ENCODE measurements around the gene INMT.
"Not testable (repeated sequence)": the region's sequence is repeated elsewhere in the genome, so short reads cannot be mapped to it uniquely, and the experiment has no call there.

INMT gene

DNA sequence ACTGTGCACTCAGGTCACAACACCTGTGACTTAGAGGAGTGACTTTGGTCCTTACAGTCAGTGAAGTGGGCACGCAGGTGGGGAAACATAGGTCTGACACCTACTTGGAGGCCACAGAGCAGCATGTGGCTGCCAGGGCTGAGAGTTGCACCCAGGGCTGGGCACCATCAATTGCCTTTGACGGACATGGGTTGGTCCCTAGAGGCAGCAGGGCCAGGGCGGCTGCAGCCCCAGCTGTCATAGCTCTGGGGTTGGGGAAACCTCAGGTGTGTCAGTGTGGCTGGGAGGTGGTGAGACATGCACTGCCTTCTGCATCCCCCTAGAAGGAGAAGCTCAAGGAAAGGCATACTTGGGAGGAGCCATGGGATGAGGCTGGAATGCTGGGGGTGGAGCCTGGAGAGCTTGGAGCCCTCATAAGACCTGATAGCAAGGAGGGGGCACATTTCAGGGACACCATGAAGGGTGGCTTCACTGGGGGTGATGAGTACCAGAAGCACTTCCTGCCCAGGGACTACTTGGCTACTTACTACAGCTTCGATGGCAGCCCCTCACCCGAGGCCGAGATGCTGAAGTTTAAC, at the start of gene INMT:
TSS of gene INMT (plus strand) at position 440 of the 578 bp plus-strand sequence. CDS start at position 456, 16 bp downstream.
- DNase-seq (ENCODE audit: low spot score), result no peak

- no peak for DNase-seq (ENCODE audit: low spot score)
Observed at GRCh38 chr7:30702200-30702599, 49.7 kb upstream of the INMT start.

DNA sequence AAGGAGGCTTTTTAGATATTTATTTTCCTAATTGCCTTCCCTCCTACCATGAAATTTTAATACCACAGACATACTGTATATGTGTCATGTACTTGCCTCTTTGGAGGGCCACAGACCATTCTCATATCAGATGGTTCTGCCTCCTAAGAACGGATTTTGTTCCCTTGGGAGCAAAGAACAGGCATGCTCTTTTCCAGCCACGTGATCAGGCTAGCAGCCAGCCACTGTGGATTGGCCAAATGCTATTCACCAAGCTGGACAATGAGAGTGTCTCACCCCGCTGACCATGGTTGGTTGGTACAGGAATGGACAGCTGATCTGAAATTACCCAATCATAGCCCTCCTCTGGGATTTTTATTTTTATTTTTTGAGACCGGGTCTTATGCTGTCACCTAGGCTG, 48.2 kb upstream of the INMT start:
- no peak for DNase-seq (ENCODE audit: low spot score)

DNA sequence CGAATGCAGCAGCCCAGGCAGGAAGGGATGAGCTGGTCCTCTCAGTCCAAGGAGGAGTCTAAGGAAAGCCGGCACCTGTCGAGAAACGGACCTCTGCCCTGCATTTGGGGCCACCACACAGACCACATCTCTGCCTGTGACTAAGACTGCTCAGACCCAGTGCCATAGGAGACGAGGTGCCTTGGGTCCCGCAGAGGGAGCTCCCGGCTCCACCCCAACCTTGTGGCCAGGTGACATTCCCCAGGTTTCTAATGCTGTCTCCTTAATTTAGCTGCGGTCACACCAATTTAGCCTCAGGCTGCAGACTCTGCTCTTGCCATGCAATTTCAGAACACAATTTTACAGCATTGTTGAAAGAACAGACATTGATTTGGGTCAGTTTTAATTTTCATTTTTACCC, 46.9 kb upstream of the INMT start:
- DNase-seq (ENCODE audit: low spot score), result no peak

DNA sequence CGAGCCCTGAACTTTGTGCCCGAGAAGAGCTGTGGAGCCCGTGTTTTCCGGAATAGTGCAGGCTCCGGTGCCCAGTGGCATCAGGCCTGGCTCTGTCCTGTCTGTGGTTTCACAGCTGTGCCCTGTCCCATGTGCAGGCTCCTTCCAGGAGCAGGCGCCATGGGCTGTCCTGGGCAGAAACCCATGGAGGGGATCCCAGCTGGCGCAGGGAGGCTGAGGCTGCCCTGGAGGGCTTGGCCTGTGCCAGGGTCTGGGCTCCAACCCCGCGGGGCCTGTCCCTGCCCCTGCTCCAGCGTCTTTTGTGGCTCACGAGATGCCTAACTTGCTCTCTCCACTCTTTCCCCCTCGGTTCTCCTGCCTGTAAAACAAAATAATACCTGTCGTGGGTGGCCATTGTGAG, 46.3 kb upstream of the INMT start:
- no peak for DNase-seq (ENCODE audit: low spot score)

GRCh38 chr7:30706316-30706715, 45.6 kb upstream of the INMT start:
- DNase-seq (ENCODE audit: low spot score), result no peak

DNA sequence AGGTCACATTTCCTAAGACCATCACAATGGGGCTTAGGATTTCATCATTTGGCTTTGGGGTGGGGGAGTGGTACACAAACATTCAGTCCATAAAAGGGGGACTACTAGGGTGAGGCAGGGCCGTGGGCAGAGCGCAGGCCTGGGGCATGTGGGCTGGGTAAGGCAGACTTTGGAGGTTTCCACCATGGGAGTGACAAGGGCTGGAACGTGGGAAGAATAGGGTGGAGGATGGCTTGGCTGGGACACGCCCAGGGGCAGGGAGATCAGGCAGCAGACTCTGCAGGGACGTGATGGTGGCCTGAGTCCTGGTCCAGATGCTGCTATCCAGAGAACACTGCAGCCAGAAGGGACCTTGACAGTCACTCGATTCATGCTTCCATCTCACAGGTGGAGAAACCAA, 45.0 kb upstream of the INMT start:
- no peak for DNase-seq (ENCODE audit: low spot score)

- DNase-seq (ENCODE audit: low spot score), result no peak
Observed at GRCh38 chr7:30707391-30708357, 44.3 kb upstream of the INMT start.

DNA sequence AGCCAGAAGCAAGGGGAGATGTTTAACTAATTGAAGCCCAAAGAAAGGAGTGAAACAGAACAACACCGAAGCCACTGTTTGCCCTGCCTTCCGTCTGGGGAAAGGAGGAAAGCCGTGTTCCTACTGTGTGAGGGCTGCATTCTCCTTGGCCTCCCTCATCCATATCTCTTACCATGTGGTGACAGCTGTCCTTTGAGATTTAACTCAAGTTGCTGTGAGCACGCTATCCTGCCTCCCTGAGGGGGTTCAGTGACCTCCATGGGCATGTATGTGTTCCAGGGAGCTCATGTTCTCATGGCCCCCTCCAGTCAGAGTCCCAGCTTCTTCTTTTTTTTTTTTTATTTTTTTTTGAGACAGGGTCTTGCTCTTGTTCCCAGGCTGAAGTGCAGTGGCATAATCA, 43.5 kb upstream of the INMT start:
- DNase-seq (ENCODE audit: low spot score), result no peak

GRCh38 chr7:30708983-30709382, 43.0 kb upstream of the INMT start:
- no peak for DNase-seq (ENCODE audit: low spot score)

- no peak for DNase-seq (ENCODE audit: low spot score)
Observed at GRCh38 chr7:30709549-30709948, 42.4 kb upstream of the INMT start.

DNA sequence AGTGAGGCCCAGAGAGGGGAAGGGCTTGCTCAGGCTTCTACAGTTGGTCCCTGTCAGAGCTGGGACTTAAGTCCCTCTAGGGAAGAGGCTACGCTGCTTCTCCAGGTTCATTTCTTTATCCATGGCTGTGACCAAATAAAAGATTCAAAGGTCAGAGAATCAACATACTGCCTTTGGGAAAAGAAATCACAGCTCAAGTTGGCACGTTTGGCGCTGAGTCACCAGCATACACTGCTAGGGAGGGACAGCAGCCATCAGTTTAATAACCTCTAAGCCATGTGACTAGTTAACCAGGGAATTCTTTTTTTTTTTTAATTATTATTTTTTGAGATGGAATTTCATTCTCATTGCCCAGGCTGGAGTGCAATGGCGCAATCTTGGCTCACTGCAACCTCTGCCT, 41.3 kb upstream of the INMT start:
- no peak for DNase-seq (ENCODE audit: low spot score)

DNA sequence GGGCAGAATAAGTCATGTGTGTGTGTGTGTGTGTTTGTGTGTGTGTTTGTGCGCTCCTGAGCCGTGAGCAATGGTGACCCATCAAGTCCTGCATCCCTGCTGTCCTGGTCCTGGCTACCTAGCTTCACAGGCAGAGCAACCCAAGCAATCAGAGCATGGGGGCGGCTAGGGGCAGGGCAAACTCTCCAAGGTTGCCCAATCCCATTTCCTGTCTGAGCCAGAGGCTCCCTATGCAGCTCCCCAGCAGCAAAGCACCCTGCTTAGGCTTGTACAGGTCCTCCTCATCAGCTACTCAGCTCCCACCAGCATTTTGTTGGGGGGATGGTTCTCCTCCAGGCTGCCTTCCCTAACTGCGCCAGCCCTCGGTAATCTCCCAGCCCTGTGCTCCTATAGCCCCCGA, 38.5 kb upstream of the INMT start:
- no peak for DNase-seq (ENCODE audit: low spot score)

- no peak for DNase-seq (ENCODE audit: low spot score)
Observed at GRCh38 chr7:30714129-30714528, 37.8 kb upstream of the INMT start.

DNA sequence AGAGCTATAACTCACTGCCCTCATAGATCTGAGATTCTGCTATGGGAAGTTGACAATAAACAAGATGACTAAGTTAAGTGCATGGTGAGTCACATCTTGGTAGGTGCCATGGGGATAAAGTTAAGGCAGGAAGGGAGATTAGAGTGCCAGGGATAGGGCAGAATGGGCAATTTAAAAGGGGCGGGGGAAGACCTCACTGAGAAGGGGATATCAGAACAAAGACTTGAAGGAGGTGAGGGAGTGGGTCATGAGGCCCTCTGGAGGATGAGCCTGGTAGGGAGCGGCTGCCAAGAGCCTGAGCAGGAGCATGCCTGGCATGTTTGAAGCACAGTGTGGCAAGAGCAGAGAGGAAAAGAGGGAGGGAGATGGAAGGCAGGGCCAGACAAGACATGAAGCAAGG, 34.8 kb upstream of the INMT start:
- DNase-seq (ENCODE audit: low spot score), result no peak

DNA sequence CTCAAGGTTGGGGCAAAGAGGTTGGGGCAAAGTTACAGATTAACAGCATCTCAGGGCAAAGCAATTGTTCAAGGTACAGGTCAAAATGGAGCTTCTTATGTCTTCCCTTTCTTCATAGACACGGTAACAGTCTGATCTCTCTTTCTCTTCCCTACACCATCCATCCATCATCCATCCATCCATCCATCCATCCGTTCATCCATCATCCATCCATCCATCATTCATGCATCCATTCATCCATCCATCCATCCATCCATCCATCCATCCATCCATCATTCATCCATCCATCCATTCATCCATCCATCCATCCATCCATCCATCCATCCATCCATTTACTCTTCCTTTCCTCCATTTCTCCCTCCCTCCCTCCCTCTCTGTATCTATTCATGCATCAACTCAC, 32.5 kb upstream of the INMT start:
- DNase-seq (ENCODE audit: low spot score), result not testable (repeated sequence)

DNA sequence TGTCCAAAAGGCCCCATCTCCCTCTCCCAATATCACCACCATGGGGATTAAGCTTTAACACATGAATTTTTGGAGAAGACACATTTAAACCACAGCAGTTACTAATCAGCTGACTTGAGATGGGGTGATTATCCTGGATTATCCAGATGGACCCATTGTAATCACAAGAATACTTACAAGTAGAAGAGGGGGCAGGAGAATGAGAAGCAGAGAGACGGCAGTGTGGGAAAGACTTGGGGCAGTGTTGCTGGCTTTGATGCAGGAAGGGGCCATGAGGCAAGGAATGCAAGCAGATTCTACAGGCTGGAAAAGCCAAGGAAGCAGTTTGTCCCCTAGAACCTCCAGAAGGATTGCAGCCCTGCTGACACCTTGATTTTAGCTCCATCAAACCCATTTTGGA, 30.7 kb upstream of the INMT start:
- DNase-seq (ENCODE audit: low spot score), result no peak

DNA sequence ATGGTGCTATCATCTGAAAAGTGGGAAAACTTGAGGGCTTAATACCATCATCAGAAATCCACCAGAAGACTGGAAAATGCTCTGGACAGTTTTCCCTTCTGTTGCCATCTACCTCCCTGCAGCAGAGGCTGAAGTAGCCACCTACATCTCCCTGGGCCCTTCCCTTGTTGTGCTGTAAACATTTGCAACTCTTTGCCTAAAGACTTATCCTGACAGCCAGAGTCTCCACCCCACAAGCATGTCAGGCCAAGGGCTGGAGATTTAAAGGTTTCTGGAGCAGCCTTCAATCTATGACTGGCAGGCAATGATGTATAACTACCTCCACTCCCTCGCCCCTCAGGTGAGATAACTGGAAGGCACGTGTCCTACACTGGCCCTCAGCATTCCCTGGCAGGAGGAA, 29.7 kb upstream of the INMT start:
- no peak for DNase-seq (ENCODE audit: low spot score)

- no peak for DNase-seq (ENCODE audit: low spot score)
Observed at GRCh38 chr7:30722671-30723070, 29.3 kb upstream of the INMT start.

- DNase-seq (ENCODE audit: low spot score), result no peak
Observed at GRCh38 chr7:30723776-30724175, 28.2 kb upstream of the INMT start.

GRCh38 chr7:30726296-30727006, 25.5 kb upstream of the INMT start:
- no peak for DNase-seq (ENCODE audit: low spot score)

DNA sequence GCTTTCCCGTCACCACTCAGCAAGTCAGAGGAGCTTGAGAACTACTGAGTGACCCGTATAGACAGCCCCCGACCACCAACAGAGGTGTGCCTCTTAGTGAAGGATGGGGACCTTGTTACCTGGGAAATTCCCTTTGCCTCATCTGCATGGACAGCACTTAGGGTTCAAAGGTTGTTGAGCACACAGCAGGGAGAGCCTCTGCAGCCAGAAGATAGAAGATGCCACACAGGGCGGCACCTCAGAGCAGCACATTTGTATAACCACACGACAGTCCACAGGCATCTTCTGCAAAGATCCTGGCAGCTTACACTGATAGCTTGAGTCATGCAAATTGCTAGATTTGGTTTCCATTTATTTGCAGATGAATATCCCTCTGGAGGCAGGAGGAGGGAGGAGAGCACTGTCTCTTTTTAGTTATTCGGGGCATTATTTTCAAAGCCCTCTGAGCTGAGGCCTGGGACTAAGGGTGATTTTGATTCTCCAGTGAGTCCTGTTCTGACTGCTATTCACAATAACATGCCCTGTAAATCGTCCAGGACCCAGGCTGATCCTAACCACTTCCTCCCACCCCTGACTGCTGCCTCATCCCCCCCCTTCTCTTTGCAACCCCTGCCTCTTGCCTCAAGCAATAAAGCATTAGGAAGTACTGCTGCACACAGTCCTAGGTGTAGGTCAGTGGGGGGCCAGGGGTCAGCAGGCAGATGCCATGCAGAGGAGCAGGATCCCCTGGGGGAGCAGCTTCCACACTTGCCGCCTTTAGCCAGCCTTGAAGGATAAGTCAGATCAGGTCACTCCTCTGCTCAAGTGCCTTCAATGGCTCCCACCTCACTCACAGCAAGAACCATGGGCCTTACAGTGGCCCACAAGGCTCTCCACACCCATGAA, 24.6 kb upstream of the INMT start:
- no peak for DNase-seq (ENCODE audit: low spot score)

Measured in AG08396 (cell line).